NCI-H748 (cell line): ENCODE data around the gene PDE4B.
"Not testable (repeated sequence)": the region's sequence is repeated elsewhere in the genome, so short reads cannot be mapped to it uniquely, and the experiment has no call there.

Experiments
- DNase-seq: peaks from one replicate; lab custom pipeline; 2025; ENCODE audit not compliant: unreplicated experiment; lab: John Stamatoyannopoulos, UW

Gene PDE4B

DNA sequence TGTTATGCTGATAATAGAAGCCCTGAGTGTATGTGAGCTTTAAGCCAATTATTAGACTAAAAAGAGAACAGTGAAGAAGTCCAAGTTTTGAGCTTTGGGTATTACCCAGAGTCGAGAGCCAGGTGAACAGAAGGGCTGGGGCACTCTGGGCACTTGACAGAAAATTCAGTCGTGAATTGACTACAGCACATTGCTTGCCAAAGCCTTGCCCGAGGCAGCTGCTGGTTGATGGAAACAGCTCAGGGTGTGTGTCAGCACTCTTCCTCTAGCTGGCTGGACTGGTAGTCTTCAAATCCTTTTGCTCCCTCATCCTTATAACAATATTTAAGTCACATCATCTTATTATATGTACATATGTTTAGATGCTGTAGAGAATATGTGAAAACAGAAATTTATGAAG, 21.3 kb downstream of the PDE4B start:
- no peak for DNase-seq

DNA sequence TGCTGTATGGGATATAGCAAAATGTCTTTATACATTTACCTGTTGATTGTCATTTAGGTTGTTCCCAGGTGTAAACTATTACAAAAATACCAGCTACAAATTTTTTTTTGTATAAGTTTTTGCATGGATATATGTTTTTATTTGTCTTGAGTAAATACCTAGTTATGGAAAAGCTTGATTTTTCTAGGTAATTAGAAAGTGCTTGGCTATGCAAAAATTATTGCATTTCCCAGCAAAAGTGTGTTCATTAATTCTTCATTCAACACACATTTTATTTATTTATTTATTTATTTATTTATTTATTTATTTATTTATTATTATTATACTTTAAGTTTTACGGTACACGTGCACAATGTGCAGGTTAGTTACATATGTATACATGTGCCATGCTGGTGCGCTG, 22.1 kb downstream of the PDE4B start:
- no peak for DNase-seq

DNA sequence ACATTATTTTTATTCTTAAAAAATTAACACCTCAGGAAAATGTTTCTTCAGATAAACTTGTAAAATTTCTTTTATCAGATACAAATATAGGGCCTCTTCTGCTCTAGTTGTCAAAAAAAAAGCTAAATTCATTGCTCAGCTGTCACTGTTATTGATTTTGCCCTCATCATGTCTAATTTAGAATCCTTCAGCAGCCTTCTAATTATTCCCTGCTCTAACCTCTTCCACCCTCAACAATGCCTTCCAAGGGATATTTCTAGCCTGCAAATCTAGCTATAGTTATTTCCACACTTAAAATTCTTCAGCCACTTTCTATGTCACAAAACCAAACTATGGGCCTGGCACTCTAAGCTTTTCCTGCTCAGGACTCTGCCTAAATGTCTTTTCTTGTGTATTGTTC, 25.2 kb downstream of the PDE4B start:
- DNase-seq: no peak

DNA sequence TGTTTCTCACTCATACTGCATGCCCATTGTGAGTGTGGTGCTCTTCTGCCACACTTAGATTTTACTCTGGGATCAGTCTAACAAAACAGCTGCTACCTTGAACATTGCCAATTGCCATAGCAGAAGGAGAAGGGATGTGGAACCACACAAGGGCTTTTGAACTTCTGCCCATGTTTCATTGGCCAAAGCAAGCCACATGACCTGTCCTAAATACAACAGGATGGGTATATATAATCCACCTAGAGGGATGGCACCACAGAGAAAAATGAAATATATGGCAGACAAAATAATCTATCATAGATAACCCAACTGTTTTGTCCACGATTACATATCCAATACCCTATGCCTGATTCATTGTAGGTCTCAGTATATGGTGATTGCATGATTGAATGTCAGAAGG, 26.3 kb downstream of the PDE4B start:
- no peak for DNase-seq

DNA sequence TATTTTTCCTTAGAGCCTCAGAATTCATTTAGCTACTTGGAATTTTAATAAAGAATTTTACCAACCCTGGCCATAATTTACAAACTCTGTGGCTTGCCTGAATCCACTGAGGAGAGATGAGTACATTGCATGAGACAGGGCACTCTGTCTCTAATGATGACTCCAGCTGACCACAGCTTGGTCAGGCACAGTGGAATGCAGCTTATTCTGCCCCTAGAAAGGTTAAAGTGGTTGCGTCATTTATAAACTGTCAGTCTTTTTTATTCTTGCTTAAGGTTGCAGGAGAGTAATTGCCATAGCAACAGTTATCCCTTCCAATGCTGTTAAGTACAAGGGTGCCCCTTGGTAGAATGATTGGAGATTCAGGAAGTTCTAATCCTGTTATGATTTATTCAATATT, 28.3 kb downstream of the PDE4B start:
- DNase-seq: no peak

DNA sequence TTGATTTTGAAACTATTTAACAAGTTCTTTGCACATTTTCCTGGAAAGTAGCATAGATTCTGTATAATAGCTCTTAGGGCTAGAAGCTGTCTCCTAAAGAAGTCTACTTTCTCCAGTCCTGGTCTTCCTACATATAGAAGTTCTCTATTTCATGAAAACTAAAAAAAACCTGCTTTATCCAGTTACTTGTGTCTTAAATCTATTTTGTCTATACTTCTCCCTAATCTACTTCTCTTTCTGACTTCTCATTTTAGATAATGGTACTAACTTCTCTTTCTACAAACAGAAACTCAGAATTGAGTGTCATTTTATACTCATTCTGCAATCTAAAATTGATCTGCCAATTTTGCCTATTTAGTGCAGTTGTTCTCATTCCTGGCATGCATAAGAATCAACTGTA, 28.7 kb downstream of the PDE4B start:
- no peak for DNase-seq

DNA sequence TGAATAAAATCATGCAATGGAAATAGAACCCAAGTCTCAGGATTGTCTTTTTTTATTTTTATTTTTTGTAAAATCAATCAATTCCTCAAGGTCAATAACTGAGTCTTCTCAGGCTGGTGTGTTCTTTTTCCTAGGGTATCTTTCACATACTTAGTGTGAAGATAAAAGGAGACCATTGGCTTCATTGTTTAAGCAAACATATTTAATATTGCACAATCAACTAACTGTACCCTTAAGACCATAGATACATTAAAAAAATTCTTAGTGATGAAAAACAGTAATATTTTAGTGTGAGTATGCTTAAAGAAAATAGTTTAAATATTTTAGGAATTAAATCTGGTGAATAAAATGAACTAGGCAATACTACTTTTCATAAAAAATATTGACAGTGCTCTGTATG, 31.4 kb downstream of the PDE4B start:
- DNase-seq: no peak

DNA sequence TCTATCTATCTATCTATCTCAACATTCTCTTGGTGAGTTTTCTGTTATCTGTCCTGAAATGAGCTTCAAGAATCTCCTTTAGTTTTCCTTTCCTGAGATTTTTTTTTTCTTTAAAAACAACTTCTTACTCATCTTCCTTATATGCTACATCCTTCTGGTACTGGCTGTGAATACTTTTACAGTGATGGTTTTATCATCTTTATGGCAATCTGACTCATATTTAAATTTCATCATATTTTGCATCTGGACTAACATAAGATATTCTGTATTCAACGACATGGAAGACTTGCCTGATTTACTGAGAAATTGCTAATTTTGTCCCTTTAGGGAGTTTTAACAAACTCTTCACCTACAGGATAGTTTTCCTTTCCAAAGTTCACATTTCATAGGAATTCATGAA, 33.0 kb downstream of the PDE4B start:
- DNase-seq: no peak

DNA sequence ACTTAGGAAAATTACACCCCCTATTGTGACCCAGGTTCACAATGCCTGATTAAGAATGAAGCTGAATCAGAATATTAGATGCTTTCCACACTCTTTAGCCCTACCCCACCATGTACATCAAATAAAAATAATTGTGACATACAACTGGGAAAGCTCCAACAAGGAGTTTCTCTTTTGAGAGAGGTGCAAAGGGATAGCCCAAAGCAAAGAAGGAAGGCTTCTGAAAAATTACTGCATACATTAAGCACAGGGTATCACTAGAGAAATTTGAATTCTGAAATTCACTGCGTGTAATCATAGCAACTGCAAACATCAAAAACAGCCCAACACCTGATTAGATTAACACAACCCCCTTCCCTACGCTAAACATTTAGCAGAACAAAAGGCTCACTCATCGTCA, 34.1 kb downstream of the PDE4B start:
- no peak for DNase-seq

DNA sequence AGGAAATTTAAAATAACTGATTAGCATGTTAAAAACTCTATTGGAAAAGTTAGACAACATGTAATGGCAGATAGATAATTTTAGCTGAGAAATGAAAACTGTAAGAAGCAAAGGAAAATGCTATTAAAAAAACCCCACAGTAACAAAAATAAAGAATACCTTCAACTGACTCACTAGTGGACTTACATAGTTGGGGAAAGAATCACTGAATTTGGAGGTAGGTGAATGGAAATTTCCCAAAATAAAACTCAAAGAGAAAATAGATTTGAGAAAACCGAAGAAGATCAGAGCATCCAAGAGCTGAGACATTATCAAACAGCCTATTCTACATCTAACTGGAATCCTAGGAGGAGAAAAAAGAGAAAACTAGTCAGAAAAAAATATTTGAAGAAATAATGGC, 34.7 kb downstream of the PDE4B start:
- no peak for DNase-seq

DNA sequence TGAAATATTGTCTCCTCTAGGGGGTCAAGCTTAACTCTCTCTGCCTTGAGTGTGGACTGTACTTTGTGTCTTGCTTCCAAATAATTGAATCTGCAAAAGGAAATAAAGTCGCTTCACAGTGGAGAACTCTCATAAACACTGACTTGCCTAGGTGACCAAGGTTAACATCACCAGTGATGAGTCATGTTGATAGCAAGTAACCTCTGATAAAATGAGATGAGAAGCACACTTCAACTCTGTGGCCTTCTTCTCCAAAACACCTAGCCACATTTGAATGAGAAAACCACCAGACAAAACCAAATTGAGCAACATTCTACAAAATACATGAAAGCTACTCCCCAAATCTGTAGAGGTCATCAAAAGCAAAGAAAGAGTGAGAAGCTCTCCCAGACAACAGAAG, 37.6 kb downstream of the PDE4B start:
- DNase-seq: no peak

DNA sequence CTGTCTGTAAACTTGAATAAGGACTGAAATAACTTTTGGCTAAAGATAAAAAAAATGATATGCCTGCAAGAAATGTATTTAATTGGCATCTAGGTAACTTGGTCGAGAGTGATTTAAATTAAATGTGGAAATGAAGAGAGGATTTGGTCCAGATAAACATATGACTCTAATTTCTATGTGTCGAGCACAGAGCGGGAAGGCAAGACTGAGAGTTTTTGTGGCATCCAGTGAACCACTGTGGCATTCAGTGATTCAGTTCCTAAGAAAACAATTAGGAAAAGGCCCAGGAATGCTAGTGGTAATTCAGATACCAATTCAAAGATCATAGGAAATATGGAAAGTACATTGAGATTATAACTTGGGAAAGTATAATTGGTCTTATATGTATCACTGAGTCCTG, 39.6 kb downstream of the PDE4B start:
- DNase-seq: no peak

DNA sequence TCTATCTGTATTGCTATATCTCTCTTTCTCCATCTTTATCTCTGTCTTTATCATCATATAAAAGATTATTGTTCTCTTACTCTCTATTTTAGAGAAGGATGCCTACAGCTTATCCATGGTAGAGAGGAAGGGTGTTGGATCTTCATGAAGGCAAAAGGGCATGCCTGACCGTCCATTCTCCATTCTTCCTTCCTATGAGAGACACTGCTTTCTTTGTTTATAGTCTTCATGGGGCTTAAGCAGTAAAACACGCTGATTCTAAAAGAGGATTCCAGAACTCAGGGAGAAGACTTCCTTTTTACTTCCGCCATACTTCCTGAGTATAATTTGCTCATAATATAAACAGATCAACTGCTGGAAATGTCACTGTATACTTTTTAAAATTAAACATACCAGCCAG, 44.0 kb downstream of the PDE4B start:
- DNase-seq: no peak

DNA sequence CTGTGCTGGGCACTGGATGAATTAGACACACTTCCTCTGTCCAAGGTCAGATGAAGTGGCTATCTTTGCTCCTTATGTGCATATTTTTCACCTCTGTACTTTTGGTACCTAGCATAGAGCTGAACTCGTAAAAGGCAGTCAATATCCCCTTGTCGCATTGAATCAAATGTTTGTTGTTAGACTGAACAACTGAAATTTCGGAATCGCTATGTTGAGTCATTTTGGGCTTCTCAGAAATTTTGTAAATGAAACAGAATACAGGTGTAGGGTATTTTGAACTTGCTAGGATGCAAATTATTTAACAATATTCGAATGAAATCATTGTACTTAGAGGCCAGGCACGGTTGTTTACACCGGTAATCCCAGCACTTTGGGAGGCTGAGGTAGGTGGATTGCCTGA, 48.0 kb downstream of the PDE4B start:
- no peak for DNase-seq

DNA sequence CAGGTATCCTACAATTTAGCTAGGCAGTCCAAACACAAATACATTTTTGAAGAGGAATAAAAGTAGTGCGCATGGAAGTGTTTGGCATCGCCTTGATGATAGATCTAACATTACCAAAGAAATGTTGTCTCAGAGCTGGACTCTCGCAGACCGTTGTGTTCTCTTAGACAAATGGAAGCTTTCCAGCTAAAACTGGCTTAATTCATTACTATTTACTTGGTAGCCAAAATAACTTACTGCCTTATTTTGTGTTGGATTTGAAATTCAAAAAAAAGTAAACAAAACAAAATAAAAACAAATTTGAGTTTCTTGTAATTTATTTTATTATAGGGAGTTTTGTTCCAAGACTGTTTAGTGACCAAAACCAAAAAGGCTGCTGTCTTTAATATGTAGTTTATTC, 51.6 kb downstream of the PDE4B start:
- DNase-seq: no peak

DNA sequence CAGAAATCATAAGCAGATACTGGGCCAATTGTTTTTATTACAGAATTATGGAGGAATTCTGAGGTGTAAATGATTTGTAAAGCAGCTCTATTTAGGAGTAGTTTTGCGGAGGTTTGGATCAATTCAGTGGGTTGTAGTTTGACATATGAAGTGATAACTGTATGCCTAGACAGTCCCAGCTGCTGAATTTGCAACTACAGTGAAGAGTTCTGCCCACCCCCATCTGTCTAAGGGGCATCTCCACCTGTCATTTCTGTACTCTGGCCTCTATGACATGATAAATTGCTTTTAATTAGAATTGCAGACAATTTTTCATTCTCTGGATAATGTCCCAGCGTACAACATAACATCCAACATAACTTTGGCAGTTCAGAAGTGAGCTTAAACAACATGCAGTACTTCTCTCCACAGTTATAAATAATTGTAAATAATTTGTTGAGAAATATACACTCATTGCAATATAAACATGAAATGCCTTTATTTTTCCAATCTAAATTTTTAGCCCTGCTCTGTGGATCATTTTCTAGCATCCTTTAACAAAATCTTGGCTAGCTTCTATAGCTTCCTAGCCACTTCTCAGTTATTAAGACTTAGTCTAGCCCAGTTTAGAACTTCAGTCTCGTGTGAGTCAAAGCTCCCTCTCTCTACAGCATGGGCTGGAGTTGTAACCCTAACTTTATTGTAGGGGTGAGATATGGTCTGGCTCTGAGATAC, 52.3 kb downstream of the PDE4B start:
- no peak for DNase-seq

DNA sequence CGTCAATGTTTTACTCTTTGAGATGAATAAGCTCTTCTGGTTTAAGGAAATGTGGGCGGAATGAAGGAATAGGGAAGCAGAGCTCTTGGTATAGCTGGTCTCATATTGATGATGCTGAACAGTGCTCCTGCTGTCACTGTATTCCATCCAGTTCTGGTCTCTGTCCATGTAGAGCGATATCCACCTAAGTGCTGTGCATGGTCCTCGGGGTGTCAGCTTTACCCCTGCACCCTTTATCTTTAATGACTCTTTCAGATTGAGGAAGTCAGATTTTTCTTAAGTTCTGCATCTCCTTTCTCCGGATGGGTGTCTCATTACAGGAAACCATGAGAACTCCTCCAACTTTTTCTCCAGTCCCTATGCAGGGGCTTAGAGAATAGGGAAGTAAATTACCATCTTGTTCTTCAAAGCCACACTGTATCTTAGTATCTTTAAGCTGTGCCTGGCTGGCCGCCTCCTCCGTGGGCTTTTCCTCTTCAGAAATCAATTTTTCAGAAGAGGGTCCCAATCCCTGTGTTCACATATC, 52.9 kb downstream of the PDE4B start:
- DNase-seq: no peak

DNA sequence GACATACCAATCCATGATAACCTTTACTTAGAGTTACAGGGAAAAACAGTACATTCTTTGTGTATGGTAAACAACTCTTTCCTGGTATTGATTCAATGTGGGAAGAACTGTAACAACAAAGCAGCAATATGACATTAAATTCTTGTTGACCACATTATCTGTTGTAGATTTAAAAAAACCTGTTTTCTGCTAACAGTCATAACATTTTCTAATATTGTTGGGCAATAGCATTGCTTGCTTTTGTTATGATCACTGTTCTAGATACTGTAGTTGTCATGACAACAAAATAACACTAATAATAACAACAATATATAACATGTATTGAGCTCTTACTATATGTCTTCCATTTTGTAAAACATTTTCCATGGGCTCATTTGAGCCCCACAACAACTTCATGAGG, 54.2 kb downstream of the PDE4B start:
- DNase-seq: no peak

DNA sequence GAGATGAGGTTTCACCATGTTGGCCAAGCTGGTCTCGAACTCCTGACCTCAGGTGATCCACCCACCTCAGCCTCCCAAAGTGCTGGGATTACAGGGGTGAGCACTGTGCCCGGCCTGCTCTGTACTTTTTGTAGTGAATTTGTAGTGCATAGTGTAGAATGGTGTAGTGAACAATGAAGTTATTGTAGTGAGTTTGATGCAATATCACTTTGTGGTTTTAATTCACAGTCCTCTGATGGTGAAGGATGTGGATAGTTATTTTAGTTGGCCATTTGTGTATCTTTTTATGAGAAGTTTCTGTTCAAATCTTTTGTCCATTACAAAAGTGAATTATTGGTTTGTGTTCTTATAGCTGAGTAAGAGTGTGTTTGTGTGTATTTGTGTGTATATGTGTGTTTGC, 57.6 kb downstream of the PDE4B start:
- no peak for DNase-seq

DNA sequence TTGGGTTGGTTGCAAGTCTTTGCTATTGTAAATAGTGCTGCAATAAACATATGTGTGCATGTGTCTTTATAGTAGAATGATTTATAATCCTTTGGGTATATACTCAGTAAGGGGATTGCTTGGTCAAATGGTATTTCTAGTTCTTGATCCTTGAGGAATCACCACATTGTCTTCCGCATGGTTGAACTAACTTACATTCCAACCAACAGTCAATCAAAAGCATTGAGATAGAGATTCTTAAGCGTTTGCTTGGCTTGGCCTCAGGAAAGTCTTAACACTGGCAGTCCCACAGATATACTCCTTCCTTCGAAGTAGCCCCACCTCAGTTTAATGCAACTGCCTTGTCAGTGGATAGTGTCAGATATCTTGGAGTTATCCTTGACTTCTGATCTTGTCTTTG, 63.9 kb downstream of the PDE4B start:
- DNase-seq: not testable (repeated sequence)

DNA sequence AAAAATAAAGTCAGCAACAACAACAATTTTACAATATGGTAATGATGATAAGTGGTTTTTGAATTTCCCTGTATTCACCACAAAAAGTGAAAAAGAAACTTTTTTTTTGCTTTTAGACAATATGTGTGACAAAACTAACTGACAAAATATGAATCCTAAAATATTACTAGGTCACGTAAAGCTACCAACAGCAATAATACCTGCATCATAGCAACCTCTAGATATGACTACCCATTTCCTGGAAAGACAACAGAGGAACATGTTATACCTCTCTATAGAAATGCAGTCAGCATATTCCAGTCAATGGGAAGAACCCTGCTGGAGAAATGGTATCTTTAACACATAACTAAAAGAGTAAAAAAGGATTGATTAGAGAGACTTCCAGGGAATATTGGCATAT, 73.7 kb downstream of the PDE4B start:
- DNase-seq: no peak

DNA sequence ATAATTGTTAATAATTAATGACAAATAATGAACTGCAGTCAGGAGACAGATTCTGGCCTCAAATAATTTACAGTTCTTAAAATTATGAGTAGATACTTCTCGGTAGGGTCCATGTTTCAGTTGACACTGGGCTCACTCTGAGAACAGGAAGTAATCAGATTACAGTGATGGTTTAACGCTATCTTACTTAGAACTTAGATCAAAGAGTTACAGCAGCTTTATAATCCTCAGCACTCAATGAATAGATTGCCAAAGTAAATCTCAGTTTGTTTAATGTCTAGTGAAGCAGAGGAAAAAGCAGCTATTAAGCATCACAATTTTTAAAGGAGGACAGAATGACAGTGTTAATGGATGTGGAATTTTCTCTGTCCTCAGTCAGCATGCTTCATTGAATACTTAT, 79.6 kb downstream of the PDE4B start:
- no peak for DNase-seq

DNA sequence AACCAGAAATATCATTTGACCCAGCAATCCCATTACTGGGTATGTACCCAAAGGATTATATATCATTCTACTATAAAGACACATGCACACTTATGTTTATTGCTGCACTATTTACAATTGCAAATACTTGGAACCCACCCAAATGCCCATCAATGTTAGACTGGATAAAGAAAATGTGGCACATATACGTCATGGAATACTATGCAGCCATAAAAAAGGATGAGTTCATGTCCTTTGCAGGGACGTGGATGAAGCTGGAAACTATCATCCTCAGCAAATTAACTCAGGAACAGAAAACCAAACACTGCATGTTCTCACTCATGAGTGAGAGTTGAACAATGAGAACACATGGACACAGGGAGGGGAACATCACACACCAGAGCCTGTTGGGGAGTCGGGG, 85.6 kb downstream of the PDE4B start:
- not testable (repeated sequence) for DNase-seq
